ENCODE results near the gene CFL1.

The CFL1 gene

DNA sequence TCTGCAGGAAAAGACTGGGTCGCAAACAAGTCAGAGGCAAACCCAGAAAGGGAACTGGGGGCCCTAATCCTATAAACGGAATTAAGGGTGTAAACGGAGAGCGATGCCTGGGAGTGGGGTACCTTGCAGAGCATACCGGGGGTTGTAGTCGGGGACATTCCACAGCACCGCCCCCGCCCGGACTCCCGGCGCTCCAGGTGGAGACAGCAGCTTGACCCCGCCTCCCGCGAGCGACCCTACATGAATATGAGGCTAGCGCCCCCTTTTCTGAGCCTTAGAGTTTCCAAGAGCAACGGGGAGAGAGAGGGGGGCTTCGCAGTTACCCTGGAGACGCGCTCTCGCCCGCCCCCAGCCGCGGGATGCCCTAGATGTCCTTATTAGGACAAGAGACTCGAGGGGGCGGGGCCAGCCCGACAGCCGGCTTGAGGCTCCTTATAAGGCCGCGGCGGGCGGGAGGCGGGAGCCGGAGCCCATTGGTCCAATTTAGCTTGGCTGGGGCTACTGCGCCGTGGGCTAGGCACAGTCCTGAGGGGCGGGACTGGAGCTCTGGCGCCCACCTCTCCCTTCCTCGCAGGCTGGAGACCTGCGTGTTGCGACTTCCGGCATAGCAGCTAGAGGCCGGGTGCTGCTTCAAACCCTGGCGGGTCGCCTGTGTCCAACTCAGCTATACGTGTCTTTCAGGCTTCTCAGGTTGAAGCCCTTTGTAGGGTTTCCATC, 1.3 kb upstream of the CFL1 start:
- Histone ChIP-seq H3K4me1 (ENCODE audit: control insufficient read depth, insufficient read depth, low read length) (peaks cover 45% of the 10 kb centered on the region), H3K4me3 (ENCODE audit: low read length) (peak overlapping the region; percentile 96), H3K9me3 (replicated peaks; ENCODE audit: low read length) (no peaks in the 10 kb centered on the region), H3K4me2 (ENCODE audit: low read length) (peak overlapping the region; percentile 83), H3K36me3 (ENCODE audit: insufficient read depth, low read length) (peaks cover 58% of the 10 kb centered on the region), H3K9ac (ENCODE audit: low read depth, low read length) (peak overlapping the region; percentile 97), H3K27me3 (ENCODE audit: control insufficient read depth, insufficient read depth, low read length) (no peaks in the 10 kb centered on the region)

DNA sequence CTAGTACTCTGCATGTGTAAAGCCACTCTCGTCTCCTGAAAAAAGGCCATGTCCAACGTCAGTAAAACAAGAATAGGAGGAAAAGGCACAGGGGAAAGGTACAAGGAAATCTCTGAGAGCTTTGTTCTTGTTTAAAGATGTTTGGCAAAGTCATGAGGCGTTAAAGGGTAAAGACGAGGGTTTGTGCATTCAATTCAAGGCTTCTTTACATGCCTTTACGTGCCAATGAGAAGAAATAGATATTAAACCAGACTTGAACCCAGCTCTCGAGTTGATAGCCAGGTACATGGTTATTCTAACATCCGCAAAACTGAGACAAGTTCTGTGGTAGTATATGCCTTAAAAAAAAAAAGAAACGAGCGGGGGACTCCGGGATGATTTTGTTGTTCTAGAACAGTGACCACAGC, 704 bp upstream of the CFL1 start:
- Histone ChIP-seq H3K4me2 (ENCODE audit: low read length) (peak overlapping the region; percentile 83), H3K9ac (ENCODE audit: low read depth, low read length) (peak overlapping the region; percentile 97), H3K36me3 (ENCODE audit: insufficient read depth, low read length) (peaks cover 58% of the 10 kb centered on the region), H3K9me3 (replicated peaks; ENCODE audit: low read length) (no peaks in the 10 kb centered on the region), H3K4me1 (ENCODE audit: control insufficient read depth, insufficient read depth, low read length) (peaks cover 47% of the 10 kb centered on the region), H3K4me3 (ENCODE audit: low read length) (peak overlapping the region; percentile 96), H3K27me3 (ENCODE audit: control insufficient read depth, insufficient read depth, low read length) (no peaks in the 10 kb centered on the region)

- Histone ChIP-seq H3K4me1 (ENCODE audit: control insufficient read depth, insufficient read depth, low read length) (peaks cover 39% of the 10 kb centered on the region), H3K9ac (ENCODE audit: low read depth, low read length) (peak overlapping the region; percentile 97), H3K4me3 (ENCODE audit: low read length) (peak overlapping the region; percentile 89), H3K4me2 (ENCODE audit: low read length) (peak overlapping the region; percentile 95), H3K9me3 (replicated peaks; ENCODE audit: low read length) (no peaks in the 10 kb centered on the region), H3K27me3 (ENCODE audit: control insufficient read depth, insufficient read depth, low read length) (no peaks in the 10 kb centered on the region), H3K36me3 (ENCODE audit: insufficient read depth, low read length) (peaks cover 58% of the 10 kb centered on the region)
Observed at GRCh38 chr11:65857500-65857852, 504 bp downstream of the CFL1 start.

DNA sequence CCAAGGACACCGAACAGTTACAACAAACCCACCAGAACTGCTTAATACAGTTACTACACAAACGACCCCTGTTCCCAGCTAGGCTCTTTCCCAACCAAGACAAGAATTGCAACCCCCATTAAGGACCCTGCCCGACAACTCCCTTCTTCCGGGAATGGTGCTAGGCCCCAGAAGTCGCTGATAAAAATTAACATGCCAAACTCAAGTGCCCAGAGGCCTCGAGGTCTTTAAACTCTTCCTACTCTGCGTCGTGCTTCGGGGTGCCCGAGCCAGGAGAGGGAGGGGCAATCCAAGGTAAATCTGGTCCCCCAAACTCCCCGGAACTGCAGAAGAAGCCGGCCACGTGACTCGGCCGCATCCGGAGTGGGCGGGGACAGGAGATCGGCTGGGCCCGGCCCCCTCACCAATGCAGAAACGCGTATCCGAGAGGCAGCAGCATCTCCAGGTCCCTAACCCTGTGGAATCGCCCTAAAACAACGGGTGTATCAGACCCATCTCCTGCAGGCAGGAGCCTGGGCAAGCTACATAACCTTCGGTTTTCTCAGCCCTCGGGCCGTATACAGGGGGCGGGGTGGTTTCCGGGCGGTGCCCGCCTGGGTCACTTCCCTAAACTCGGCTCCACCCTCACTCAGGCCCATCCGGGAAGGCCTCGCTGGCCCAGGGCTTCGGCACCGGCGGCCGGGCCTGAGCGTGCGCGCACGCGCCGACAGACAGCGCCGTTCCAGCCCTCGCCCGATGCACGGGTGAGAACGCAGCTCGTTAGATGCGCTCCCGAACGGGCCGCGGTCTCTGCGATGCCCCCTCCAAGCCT, 1.1 kb downstream of the CFL1 start:
- H3K36me3 ChIP-seq (ENCODE audit: insufficient read depth, low read length): peaks cover 58% of the 10 kb centered on the region

GRCh38 chr11:65855927-65856363, 2.0 kb downstream of the CFL1 start:
- H3K9ac ChIP-seq (ENCODE audit: low read depth, low read length): peak overlapping the region; percentile 97
- no peaks in the 10 kb centered on the region for H3K9me3 ChIP-seq (replicated peaks; ENCODE audit: low read length)
- peak overlapping the region; percentile 89 for H3K4me3 ChIP-seq (ENCODE audit: low read length)
- H3K4me2 ChIP-seq (ENCODE audit: low read length): peak overlapping the region; percentile 95
- peaks cover 27% of the 10 kb centered on the region for H3K4me1 ChIP-seq (ENCODE audit: control insufficient read depth, insufficient read depth, low read length)
- H3K36me3 ChIP-seq (ENCODE audit: insufficient read depth, low read length): peaks cover 64% of the 10 kb centered on the region
- H3K27me3 ChIP-seq (ENCODE audit: control insufficient read depth, insufficient read depth, low read length): no peaks in the 10 kb centered on the region

More for the DNA sequence above, 1.1 kb downstream of the CFL1 start:
- Histone ChIP-seq H3K4me3 (ENCODE audit: low read length) (peak overlapping the region; percentile 89), H3K4me2 (ENCODE audit: low read length) (peak overlapping the region; percentile 95), H3K4me1 (ENCODE audit: control insufficient read depth, insufficient read depth, low read length) (peaks cover 35% of the 10 kb centered on the region), H3K27me3 (ENCODE audit: control insufficient read depth, insufficient read depth, low read length) (no peaks in the 10 kb centered on the region), H3K9me3 (replicated peaks; ENCODE audit: low read length) (no peaks in the 10 kb centered on the region), H3K9ac (ENCODE audit: low read depth, low read length) (peak overlapping the region; percentile 97)

DNA sequence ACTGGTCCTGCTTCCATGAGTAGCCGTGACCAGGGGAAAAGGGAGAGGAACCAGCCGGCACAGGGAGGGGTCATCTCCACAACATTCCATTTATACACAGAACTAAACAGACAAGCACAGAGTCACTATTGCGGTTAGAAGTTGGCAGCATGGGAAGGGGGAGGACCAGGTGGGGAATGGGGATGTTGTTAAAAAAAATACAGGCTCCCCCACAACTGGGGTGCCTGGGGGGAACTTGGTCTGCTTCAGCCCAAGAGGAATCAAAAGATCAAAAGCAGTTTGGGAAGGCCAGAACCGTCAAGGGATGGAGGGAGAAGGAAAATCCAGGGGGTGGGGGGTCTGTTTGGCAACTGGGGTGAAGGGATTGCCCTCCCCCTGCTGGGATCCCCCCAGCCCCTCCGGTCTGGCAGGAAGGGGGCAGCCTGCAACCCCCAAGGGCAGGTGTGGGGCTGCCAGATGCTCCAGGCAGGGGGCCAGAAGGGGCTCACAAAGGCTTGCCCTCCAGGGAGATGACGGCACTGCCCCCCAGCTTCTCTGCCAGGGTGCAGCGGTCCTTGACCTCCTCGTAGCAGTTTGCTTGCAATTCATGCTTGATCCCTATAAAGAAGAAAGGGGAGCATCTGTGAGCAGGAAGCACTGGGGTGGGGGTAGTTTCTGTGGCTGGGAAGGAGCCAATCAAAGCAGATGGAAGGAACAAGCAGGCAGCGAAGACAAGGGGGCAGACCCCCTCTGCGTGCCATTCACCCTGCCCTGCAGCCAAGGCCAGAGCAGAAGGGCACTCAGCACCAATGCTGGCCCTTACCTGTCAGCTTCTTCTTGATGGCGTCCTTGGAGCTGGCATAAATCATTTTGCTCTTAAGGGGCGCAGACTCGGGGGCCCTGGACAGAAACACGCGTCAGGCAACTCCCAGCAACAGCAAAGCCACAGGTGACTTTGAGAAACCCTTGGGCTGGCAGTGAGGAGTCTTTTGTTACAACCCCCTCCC, 2.8 kb downstream of the CFL1 start:
- no peaks in the 10 kb centered on the region for H3K27me3 ChIP-seq (ENCODE audit: control insufficient read depth, insufficient read depth, low read length)
- H3K36me3 ChIP-seq (ENCODE audit: insufficient read depth, low read length): peaks cover 66% of the 10 kb centered on the region
- H3K9me3 ChIP-seq (replicated peaks; ENCODE audit: low read length): no peaks in the 10 kb centered on the region
- peak overlapping the region; percentile 95 for H3K4me2 ChIP-seq (ENCODE audit: low read length)
- no peak overlapping the region for H3K9ac ChIP-seq (ENCODE audit: low read depth, low read length)
- no peak overlapping the region for H3K4me3 ChIP-seq (ENCODE audit: low read length)
- H3K4me1 ChIP-seq (ENCODE audit: control insufficient read depth, insufficient read depth, low read length): peaks cover 27% of the 10 kb centered on the region

DNA sequence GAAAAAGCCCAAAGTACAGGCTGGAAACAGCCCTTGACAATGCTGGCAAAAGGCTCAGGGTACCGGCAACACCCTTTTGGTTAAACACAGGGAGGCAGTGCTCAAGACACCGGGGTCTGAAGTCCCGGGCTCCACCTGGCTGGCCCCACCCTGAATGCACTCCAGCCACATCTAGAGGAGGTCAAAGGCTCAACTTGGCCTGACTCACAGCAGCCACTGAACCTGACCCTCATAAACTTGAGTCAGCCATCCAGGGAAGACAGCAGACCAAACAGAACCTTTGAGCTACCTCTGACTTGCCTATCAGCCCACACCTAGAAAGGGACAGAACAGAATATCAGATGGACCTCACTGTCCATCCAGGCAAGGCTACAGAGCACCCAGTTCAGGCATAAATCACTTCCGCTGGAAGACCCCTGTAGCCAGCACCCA, 3.8 kb downstream of the CFL1 start:
- Histone ChIP-seq H3K4me1 (ENCODE audit: control insufficient read depth, insufficient read depth, low read length) (peaks cover 20% of the 10 kb centered on the region), H3K4me2 (ENCODE audit: low read length) (no peak overlapping the region), H3K9me3 (replicated peaks; ENCODE audit: low read length) (no peaks in the 10 kb centered on the region), H3K27me3 (ENCODE audit: control insufficient read depth, insufficient read depth, low read length) (no peaks in the 10 kb centered on the region), H3K36me3 (ENCODE audit: insufficient read depth, low read length) (peaks cover 66% of the 10 kb centered on the region), H3K4me3 (ENCODE audit: low read length) (no peak overlapping the region), H3K9ac (ENCODE audit: low read depth, low read length) (no peak overlapping the region)

- peaks cover 20% of the 10 kb centered on the region for H3K4me1 ChIP-seq (ENCODE audit: control insufficient read depth, insufficient read depth, low read length)
- H3K4me3 ChIP-seq (ENCODE audit: low read length): no peak overlapping the region
- H3K9ac ChIP-seq (ENCODE audit: low read depth, low read length): no peak overlapping the region
- H3K27me3 ChIP-seq (ENCODE audit: control insufficient read depth, insufficient read depth, low read length): no peaks in the 10 kb centered on the region
- peaks cover 66% of the 10 kb centered on the region for H3K36me3 ChIP-seq (ENCODE audit: insufficient read depth, low read length)
- H3K9me3 ChIP-seq (replicated peaks; ENCODE audit: low read length): no peaks in the 10 kb centered on the region
- no peak overlapping the region for H3K4me2 ChIP-seq (ENCODE audit: low read length)
Observed at GRCh38 chr11:65853246-65853979, 4.6 kb downstream of the CFL1 start.

DNA sequence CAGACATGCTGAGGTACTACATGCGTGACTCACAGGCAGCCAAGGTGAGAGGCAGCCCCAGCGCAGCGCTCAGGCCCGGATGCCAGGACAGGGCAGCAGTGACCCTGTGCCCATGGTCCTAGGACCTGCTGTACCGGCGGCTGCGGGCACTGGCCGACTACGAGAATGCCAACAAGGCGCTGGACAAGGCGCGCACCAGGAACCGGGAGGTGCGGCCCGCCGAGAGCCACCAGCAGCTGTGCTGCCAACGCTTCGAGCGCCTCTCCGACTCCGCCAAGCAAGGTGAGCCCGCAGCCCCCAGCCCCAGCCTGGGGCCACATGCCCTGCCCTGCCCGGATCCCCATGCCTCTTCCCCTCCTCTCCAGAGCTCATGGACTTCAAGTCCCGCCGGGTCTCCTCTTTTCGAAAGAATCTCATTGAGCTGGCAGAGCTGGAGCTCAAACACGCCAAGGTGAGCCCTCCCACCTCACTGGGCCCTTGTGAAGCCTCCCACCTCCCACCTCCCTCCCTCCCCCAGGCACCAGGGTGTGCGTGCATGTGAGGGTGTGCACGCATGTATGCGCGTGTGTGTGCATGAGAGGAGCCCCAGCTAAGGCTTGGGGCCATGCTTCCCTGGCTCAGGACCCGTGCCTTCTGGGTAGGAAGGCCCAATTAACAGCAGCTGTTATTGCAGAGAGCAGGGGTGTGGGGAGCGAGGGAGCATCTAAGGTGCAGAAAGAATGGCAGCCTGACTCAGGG, 5.3 kb downstream of the CFL1 start:
- H3K4me2 ChIP-seq (ENCODE audit: low read length): no peak overlapping the region
- H3K9me3 ChIP-seq (replicated peaks; ENCODE audit: low read length): no peaks in the 10 kb centered on the region
- H3K4me3 ChIP-seq (ENCODE audit: low read length): no peak overlapping the region
- peaks cover 66% of the 10 kb centered on the region for H3K36me3 ChIP-seq (ENCODE audit: insufficient read depth, low read length)
- no peak overlapping the region for H3K9ac ChIP-seq (ENCODE audit: low read depth, low read length)
- no peaks in the 10 kb centered on the region for H3K27me3 ChIP-seq (ENCODE audit: control insufficient read depth, insufficient read depth, low read length)
- peaks cover 20% of the 10 kb centered on the region for H3K4me1 ChIP-seq (ENCODE audit: control insufficient read depth, insufficient read depth, low read length)

DNA sequence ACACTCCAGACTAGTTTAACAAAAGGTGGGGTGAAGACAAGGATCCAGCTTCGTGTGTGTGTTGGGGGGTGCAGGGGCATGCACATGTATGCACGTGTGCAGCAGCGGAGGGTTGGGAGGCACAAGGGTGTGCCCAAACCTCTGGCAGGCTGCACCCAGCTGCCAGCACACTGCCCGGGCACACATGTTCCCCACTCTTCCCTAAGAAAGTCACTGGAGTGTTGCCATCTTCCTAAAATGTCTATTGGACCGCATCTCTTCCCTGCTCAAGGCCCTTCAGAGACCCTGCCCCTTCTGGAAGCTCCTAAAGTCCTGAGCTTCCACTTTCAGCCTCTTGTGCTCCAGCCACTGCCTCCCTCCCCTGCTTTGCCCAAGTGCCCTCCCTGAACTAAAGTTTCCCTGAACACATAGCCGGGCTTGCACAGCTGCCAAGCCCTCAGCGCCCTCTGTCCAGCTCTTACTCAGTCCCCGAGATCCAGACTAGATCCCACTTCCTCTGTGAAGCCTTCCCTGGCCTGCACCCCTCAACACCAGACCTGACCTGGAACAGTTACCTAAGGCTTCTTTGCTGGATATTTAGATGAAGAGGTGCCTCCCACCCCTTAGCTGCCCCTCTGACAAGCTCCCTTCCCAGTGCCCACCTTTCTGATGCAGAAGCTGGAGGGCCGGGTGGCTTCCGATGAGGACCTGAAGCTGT, 6.0 kb downstream of the CFL1 start:
- Histone ChIP-seq H3K4me1 (ENCODE audit: control insufficient read depth, insufficient read depth, low read length) (peaks cover 20% of the 10 kb centered on the region), H3K9me3 (replicated peaks; ENCODE audit: low read length) (no peaks in the 10 kb centered on the region), H3K9ac (ENCODE audit: low read depth, low read length) (no peak overlapping the region), H3K27me3 (ENCODE audit: control insufficient read depth, insufficient read depth, low read length) (no peaks in the 10 kb centered on the region), H3K4me3 (ENCODE audit: low read length) (no peak overlapping the region), H3K4me2 (ENCODE audit: low read length) (no peak overlapping the region), H3K36me3 (ENCODE audit: insufficient read depth, low read length) (peaks cover 61% of the 10 kb centered on the region)
